Rectal smooth muscle tissue (tissue), 1 donor: Measurements from ENCODE around the gene AP1G2.
A peak's percentile ranks its signal among the peaks of the same experiment; 100 is the strongest.

Experiments used
- H3K27ac ChIP-seq: one replicate; pipeline ENCODE4 v1.7.0; 2013; ENCODE audit warnings: low read depth, low read length, inconsistent platforms
- H3K27me3 ChIP-seq: one replicate; pipeline ENCODE4 v1.7.0; 2013; ENCODE audit warnings: low read length; ENCODE audit not compliant: control insufficient read depth, insufficient read depth
- H3K36me3 ChIP-seq: one replicate; pipeline ENCODE4 v1.7.0; 2013; ENCODE audit warnings: low read length; ENCODE audit not compliant: control insufficient read depth, insufficient read depth
- H3K4me1 ChIP-seq: one replicate; pipeline ENCODE4 v1.7.0; 2013; ENCODE audit warnings: low read length; ENCODE audit not compliant: control insufficient read depth, insufficient read depth
- H3K4me3 ChIP-seq: one replicate; pipeline ENCODE4 v1.7.0; 2013; ENCODE audit warnings: low read length
- H3K9ac ChIP-seq: one replicate; pipeline ENCODE4 v1.7.0; 2013; ENCODE audit warnings: low read length

Gene AP1G2

DNA sequence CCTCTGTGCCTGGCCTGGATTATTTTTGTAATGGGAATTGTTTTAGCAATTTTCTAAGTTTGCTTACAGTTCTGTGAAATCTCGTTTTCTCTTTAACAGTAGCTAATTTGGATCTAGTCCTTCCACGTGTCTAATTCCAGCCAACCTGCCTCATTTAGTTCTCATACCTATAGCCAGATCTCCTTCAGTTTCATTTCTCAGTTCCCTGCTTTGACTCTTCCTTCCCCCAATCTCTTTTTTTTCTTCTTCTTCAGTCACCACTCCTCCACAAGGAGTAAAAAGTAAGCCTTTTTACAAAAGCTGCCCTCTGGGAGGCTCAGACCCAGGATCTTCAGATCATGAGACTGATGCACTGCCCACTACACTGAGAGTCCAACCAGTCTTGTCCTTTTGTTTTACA, 10.1 kb downstream of the AP1G2 start:
- H3K4me1 ChIP-seq = peaks cover 6% of the 10 kb centered on the region
- no peak overlapping the region for H3K4me3 ChIP-seq
- H3K9ac ChIP-seq = no peak overlapping the region
- peaks cover 19% of the 10 kb centered on the region for H3K36me3 ChIP-seq
- no peaks in the 10 kb centered on the region for H3K27me3 ChIP-seq
- H3K27ac ChIP-seq = no peak overlapping the region

DNA sequence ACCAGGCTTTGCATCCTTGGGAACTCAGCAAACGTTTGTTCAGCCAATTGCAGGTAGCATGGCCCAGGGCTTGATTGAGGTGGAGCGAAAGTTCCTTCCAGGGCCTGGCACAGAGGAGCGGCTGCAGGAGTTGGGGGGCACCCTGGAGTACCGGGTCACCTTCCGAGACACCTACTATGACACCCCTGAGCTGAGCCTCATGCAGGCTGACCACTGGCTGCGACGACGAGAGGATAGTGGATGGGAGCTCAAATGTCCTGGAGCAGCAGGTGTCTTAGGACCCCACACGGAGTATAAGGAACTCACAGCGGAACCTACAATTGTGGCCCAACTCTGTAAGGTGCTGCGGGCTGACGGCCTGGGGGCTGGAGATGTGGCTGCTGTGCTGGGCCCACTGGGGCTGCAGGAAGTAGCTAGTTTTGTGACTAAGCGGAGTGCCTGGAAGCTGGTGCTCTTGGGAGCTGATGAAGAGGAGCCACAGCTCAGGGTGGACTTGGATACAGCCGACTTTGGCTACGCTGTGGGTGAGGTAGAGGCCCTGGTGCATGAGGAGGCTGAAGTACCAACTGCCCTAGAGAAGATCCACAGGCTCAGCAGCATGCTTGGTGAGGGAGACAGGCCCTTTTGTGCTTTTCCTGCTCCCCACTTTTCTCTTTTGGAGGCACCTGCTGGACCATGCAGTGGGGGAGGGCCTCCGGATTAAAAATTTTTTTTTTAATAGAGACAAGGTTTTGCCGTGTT, 10.7 kb downstream of the AP1G2 start:
- Histone ChIP-seq H3K4me3 (peak overlapping the region; percentile 86), H3K27ac (peak overlapping the region; percentile 97), H3K36me3 (peaks cover 15% of the 10 kb centered on the region), H3K4me1 (peaks cover 6% of the 10 kb centered on the region), H3K27me3 (no peaks in the 10 kb centered on the region), H3K9ac (peak overlapping the region; percentile 83)

DNA sequence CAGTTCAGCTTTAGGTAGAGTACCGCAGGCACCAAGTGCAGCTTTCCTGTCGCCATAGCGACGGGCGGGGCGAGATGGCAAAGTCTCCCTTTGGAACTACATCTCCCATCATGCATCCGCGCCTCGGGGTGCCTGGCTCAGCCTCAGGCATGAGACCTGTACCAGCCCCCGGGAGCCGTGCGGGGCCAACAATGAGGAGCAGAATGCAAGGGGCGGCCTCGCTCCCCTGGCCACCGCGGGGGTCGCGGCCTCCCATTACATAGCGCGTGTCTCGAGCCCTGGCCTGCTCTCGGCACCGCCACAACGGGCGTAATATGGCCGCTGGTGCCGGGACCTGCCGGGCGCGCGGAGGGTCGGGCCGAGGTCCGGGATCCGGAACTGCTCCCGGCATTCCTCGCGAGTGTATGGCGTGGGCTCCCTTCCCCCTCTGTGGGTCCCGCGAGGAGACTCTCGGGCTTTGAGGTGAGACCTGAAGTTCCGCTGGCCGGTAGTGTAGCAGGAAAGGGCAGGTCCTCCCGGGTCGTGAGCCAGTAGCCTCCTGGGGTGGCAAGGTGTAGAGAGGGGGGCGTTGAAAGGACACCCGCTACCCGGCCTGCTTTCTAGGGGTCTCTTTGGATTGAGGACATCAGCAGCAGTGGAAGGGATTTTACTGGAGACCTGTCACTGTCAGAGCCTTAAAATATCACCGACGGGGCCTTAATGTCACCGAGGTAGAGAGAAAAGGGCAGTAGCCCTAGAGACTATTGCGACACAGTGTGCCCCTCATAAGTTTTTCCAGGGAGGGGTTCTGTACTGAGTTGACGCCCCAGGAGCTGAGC, 11.5 kb downstream of the AP1G2 start, which contains the start of gene THTPA:
TSS of gene THTPA (plus strand) at position 390 of the 818 bp plus-strand sequence. CDS start 487 bp downstream, outside the sequence.
- H3K4me3 ChIP-seq = peak within 1 kb of the TSS; percentile 86
- no peaks in the 10 kb centered on the region for H3K27me3 ChIP-seq
- peak within 1 kb of the TSS; percentile 97 for H3K27ac ChIP-seq
- peak within 1 kb of the TSS; percentile 83 for H3K9ac ChIP-seq
- H3K36me3 ChIP-seq = peaks cover 8% of the 10 kb centered on the region
- peaks cover 6% of the 10 kb centered on the region for H3K4me1 ChIP-seq

DNA sequence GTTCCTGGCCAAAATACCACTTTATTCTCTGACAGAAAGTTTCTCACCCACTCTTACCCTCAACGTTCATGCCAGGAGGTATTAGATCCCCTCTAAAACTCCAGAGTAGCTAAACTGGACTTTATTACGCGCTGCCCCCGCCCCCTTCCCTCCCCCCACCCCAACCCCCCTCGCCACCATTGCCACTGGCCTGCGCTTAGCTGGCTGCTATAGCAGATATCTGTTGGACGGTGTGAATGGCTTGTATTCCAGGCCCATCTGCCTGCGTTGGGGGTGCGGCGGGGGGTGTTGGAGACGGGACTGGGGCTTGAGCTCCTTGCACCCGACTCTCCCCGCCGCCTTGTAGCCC, 12.1 kb downstream of the AP1G2 start:
- peaks cover 6% of the 10 kb centered on the region for H3K4me1 ChIP-seq
- peak overlapping the region; percentile 97 for H3K27ac ChIP-seq
- H3K4me3 ChIP-seq = peak overlapping the region; percentile 86
- H3K27me3 ChIP-seq = no peaks in the 10 kb centered on the region
- H3K9ac ChIP-seq = no peak overlapping the region
- peaks cover 7% of the 10 kb centered on the region for H3K36me3 ChIP-seq

DNA sequence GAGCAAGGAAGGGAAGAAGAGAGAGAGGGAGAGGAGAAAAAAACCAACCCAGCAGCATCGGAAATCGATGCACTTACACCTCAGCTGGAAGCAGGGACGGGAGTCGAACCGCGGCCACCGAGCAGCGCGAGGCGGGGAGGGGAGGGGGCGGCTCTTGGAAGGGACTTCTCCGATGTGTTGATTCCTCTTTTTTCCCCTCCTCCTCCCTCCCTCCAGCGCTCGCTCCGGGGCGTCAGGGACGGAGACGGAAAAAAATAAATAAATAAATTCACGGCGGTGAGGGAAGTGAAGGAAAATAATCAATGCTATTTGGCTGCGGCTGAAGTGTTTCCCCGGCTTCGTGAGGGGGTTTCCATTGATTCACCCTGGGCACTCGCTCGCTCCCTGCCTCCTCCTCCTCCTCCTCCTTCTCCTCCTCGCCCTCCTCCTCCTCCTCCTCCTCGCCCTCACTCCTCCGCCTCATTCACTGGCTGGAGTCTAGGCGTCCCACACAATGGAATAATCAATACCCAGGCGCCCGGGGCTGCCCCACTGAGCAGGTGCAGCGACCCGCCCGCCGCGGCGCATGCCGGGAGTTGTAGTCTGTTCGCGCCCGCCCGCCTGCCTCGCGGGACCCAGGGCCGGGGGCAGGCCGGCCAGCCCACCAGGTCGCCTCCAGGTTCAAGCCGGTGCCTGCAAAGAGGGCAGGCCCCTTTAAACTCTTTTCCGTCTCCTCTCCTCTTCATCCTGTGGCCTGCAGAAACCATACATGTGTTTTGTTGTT, 16.1 kb downstream of the AP1G2 start, which contains the start of gene ZFHX2:
TSS of gene ZFHX2 (minus strand) at position 500 of the 763 bp plus-strand sequence. CDS start 16,440 bp downstream, outside the sequence.
- Histone ChIP-seq H3K9ac (no peak within 1 kb of the TSS), H3K27ac (no peak within 1 kb of the TSS), H3K27me3 (no peaks in the 10 kb centered on the region), H3K4me3 (peak within 1 kb of the TSS; percentile 79), H3K4me1 (peaks cover 2% of the 10 kb centered on the region), H3K36me3 (no peaks in the 10 kb centered on the region)

DNA sequence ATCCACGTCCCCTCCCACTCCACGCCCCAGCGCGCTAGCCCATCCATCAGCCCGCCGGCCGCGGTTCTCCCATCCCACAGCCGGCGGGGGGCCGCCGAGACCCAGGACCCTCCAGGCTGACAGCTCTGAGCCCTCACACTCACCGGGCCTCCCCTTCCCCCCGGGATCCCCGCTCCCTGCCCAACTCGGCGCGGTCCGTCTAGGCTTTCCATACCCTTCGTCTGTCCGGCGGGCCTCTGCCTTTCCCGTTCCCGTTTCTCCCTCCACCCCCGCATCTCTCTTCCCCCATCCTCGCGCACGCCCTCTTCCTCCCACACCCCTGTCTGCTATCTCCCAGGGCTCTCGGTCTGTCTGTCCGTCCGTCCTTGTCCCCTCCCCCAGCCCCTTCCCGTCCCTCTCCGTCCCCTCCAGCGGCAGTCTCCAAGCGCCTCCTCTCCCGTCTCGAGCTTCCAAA, 16.8 kb downstream of the AP1G2 start:
- H3K27ac ChIP-seq = no peak overlapping the region
- H3K4me1 ChIP-seq = peaks cover 2% of the 10 kb centered on the region
- H3K27me3 ChIP-seq = no peaks in the 10 kb centered on the region
- no peak overlapping the region for H3K9ac ChIP-seq
- no peaks in the 10 kb centered on the region for H3K36me3 ChIP-seq
- H3K4me3 ChIP-seq = peak overlapping the region; percentile 79

DNA sequence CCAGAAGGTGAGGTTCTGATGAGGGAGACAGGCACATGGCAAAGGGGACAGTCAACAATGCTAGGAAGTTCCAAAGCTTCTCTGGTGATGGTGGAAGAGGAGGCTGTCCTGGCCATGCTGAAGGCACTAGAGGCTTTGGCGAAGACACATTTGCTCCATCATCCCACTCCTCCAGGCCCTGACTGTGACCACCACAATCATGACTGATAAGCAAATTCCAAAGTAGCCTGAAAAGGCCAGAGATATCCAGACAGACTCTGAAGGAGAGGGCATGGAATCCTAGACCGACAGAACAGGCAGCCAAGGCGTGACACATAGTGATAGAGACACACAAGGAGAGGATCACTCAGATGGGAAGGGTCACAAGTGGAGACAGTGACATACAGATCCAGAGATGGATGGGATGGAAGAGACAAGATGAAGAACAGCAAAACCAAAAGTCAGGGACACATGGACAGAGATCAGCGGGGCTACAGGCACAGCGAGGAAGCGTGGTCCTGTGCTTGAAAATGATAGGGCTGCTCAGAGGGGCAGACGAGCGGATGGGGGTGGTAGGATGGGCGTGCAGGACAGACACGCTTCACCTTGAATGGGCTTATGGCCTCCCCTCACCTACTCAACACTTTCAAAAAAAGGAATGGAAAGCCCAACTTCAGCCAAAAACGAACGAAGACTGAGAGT, 17.3 kb downstream of the AP1G2 start:
- Histone ChIP-seq H3K27ac (no peak overlapping the region), H3K27me3 (no peaks in the 10 kb centered on the region), H3K9ac (no peak overlapping the region), H3K4me3 (peak overlapping the region; percentile 79), H3K36me3 (no peaks in the 10 kb centered on the region), H3K4me1 (peaks cover 2% of the 10 kb centered on the region)

DNA sequence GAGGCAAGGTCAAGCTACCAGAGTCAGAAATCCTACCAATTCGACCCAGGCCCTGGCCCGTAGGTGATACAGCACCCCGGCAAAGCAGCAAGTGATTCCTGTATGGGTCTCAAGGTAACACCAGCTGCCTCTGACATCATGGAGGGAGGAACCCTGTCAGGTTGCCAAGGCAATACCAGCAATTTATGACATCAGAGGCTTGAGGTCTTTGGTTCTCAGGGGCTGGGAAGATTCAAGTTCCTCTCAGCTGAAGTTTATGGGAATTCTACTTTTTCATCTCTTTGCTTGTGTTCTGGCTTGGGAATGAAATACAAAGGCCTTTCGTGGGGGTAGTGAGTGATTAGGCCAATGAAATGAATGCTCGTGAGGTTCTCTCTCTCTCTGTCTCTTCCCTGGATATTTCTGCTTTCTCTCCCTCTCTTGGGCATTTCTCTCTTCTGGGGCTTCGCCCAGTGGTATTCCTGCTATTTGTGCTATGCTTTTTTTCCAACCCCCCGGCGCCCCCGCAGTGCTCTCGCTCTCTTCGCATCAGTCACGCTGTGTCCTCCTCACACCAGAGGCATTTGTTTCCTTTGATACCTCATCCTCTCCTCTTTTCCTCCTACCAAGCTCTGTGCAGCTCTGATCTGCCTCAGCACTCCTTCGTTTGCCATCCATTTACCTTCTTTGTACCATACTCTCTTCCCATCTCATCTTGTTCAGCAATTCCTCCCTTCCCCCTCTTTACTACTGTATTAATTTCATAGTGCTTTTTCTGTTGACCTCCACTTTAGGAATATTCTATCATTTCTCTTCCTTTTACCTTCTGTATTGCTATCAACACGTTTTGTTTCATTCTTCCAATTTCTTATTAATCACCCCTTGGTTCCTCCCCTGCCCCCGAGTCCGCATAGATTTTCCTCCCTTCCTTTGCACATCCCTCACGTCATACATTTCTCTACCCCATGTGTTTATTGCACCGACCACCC, 19.0 kb downstream of the AP1G2 start:
- H3K27ac ChIP-seq = no peak overlapping the region
- no peak overlapping the region for H3K4me3 ChIP-seq
- no peaks in the 10 kb centered on the region for H3K36me3 ChIP-seq
- no peak overlapping the region for H3K9ac ChIP-seq
- H3K4me1 ChIP-seq = peaks cover 2% of the 10 kb centered on the region
- no peaks in the 10 kb centered on the region for H3K27me3 ChIP-seq

DNA sequence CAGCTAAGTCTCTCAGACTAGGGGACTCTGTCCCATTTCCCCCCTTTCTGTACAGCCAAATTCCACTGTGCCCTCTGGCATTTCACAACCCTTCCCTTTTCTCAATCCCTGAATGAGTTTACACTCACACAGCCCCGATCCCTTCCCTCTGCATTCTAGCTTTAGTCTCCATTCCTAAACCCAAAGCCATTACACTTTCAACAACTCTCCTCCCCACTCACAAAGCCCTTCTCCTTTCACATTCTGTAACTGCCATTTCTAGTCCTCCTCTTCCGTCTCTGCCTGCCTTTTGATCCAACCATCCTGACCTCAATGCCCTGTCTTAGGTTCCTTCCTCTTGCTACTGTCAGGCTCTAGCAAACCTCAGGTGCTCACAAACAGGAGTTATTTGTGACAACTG, 19.7 kb downstream of the AP1G2 start:
- Histone ChIP-seq H3K4me3 (no peak overlapping the region), H3K4me1 (peaks cover 2% of the 10 kb centered on the region), H3K27ac (no peak overlapping the region), H3K9ac (no peak overlapping the region), H3K27me3 (no peaks in the 10 kb centered on the region), H3K36me3 (no peaks in the 10 kb centered on the region)

DNA sequence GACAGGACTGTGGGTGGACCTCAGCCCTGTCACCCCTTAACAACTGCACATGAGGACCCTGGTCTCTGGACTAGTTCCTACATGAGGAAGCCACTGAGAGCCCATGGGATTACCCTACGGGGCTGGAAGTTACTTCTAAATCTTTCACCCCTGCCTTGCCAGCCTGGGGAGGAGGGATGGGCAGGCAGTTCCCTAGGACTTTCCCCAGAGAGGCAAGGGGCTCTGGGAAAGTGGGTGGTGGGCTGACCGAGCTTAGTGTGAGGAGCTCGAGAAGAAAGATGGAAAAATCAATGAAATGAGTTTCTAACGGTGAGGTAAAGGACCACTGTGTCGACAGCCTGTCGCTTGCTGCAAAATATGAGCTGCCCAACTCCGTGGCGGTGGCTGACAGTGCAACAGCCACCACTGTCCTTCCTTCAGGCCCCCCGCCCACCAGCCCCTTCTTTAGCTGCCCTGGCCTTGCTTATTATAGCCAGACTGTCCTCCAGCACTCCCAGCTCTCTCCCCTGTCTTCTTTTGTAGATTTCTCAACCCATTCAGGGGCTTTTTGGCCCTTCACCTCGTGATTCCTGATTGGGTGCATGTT, 21.0 kb downstream of the AP1G2 start:
- peaks cover 2% of the 10 kb centered on the region for H3K4me1 ChIP-seq
- no peak overlapping the region for H3K27ac ChIP-seq
- no peak overlapping the region for H3K9ac ChIP-seq
- H3K36me3 ChIP-seq = no peaks in the 10 kb centered on the region
- H3K27me3 ChIP-seq = no peaks in the 10 kb centered on the region
- H3K4me3 ChIP-seq = no peak overlapping the region
